ENCODE data around the gene AAGAB.

AAGAB gene

GRCh38 chr15:67210555-67211168 lies 43.8 kb downstream of the AAGAB start:
- TF ChIP-seq MAX (IDR thresholded peaks at IDR 0.05; ENCODE audit: low read depth, low read length): no peak
- TF ChIP-seq, protein P1, sequence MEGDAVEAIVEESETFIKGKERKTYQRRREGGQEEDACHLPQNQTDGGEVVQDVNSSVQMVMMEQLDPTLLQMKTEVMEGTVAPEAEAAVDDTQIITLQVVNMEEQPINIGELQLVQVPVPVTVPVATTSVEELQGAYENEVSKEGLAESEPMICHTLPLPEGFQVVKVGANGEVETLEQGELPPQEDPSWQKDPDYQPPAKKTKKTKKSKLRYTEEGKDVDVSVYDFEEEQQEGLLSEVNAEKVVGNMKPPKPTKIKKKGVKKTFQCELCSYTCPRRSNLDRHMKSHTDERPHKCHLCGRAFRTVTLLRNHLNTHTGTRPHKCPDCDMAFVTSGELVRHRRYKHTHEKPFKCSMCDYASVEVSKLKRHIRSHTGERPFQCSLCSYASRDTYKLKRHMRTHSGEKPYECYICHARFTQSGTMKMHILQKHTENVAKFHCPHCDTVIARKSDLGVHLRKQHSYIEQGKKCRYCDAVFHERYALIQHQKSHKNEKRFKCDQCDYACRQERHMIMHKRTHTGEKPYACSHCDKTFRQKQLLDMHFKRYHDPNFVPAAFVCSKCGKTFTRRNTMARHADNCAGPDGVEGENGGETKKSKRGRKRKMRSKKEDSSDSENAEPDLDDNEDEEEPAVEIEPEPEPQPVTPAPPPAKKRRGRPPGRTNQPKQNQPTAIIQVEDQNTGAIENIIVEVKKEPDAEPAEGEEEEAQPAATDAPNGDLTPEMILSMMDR (IDR thresholded peaks at IDR 0.05; ENCODE audit: low read depth, low read length): no peak
- no peak for TF ChIP-seq MYC (IDR thresholded peaks at IDR 0.05; ENCODE audit: low read depth, low read length)
- no peak for DNase-seq (ENCODE audit: low read depth)
- H3K4me3 ChIP-seq (ENCODE audit: low read depth, low read length): no peak overlapping the region

GRCh38 chr15:67208396-67208795 lies 46.1 kb downstream of the AAGAB start:
- DNase-seq (ENCODE audit: low read depth): no peak
- H3K4me3 ChIP-seq (ENCODE audit: low read depth, low read length): no peak overlapping the region
- TF ChIP-seq MAX (IDR thresholded peaks at IDR 0.05; ENCODE audit: low read depth, low read length): no peak
- no peak for TF ChIP-seq POLR2A (IDR thresholded peaks at IDR 0.05; ENCODE audit: extremely low read depth, insufficient read length)
- no peak for TF ChIP-seq MYC (IDR thresholded peaks at IDR 0.05; ENCODE audit: low read depth, low read length)
- TF ChIP-seq, protein P1 (IDR thresholded peaks at IDR 0.05; ENCODE audit: low read depth, low read length): no peak

DNA sequence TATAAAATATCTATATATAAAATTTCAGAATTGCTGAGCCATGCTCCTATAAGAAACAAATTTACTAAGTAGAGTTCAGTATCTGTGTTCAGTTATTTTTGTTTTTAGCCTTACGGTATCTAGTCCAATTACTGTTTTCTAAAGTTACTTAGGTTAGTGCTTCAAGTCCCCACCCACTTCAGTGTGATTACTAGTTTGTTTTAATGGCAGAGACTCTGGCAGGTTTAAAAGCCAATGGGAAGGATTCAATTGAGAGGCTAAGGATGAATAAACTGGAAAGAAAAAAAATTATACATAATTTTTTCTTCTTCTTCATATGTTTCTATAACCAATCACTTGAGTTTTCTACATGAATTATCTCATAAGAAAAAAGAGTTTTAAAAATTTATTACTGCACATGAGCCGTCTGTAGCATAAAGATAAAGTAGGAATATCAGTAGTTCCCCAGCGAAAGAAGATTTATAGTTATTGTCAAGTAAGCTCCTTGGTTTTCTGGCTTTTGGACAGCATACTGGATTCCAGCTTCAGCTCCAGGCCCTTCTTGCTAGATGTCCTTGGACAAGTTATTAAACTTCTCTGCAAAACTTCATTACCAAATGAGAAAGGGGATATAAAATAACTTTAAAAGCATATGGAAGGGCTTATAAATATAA lies 46.8 kb downstream of the AAGAB start:
- TF ChIP-seq POLR2A (IDR thresholded peaks at IDR 0.05; ENCODE audit: extremely low read depth, insufficient read length) (no peak), MYC (IDR thresholded peaks at IDR 0.05; ENCODE audit: low read depth, low read length) (no peak), MAX (IDR thresholded peaks at IDR 0.05; ENCODE audit: low read depth, low read length) (no peak)
- TF ChIP-seq, protein P1 (IDR thresholded peaks at IDR 0.05; ENCODE audit: low read depth, low read length): no peak
- H3K4me3 ChIP-seq (ENCODE audit: low read depth, low read length): no peak overlapping the region
- DNase-seq (ENCODE audit: low read depth): no peak

DNA sequence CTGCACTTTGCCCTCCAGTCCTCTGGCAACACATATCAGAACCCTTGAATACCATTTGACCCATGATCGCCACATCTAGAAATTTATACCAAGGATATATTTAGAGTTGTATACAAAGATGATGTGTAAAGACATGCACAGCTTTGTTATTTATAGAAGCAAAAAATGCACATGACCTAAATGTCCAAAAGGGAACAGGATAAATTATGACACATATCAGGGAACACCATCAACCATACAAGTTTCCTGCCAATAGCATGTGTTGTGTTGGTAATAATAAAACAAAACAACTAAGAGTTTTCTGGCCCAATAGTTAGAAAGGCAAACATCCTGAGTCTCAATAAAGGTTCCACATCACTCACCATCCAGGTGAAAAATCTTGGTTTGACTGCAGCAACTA lies 51.5 kb downstream of the AAGAB start:
- DNase-seq (ENCODE audit: low read depth): no peak
- TF ChIP-seq, protein P1 (IDR thresholded peaks at IDR 0.05; ENCODE audit: low read depth, low read length): no peak
- no peak overlapping the region for H3K4me3 ChIP-seq (ENCODE audit: low read depth, low read length)

DNA sequence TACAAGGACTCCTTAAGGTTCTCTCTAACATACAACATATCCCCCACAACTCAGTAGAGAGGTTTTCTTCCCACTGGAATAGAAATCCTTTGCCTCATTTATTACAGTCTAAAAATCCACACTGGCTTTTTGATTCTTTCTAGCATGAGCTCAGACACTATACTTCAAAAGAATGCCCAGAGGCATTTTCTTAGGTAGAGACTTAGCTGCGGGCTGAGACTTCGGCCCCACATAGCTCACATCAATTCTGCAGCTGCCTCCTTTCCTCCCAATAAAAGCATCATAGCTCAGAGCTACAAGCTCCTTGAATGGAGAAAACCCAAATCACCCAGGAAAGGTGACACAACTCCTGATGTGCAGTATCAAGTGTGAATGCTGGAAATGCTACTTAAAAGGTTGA lies 52.4 kb downstream of the AAGAB start:
- H3K4me3 ChIP-seq (ENCODE audit: low read depth, low read length): no peak overlapping the region
- no peak for DNase-seq (ENCODE audit: low read depth)
- TF ChIP-seq MYC (IDR thresholded peaks at IDR 0.05; ENCODE audit: low read depth, low read length) (no peak), MAX (IDR thresholded peaks at IDR 0.05; ENCODE audit: low read depth, low read length) (no peak), POLR2A (IDR thresholded peaks at IDR 0.05; ENCODE audit: extremely low read depth, insufficient read length) (no peak)
- TF ChIP-seq, protein P1 (IDR thresholded peaks at IDR 0.05; ENCODE audit: low read depth, low read length): no peak

DNA sequence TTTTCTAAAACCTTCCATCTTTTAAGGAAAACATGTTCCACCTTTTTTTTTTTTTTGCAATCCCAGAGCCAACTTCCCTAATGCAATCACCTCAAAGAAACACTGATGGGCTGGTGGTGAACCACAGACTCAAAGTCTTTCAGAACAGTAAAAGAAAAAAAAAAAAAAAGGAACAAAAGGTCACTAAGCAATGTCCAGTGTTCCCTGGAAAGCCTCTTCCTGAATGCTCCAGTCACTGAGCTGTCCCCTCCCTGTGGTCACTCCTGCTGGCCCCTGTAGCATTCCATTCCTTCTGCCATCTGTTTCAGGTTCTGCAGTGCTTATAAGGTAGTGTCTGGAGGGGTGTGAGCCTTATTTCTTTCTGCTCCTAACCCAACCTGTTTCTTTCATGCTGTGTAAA lies 53.3 kb downstream of the AAGAB start:
- no peak for TF ChIP-seq POLR2A (IDR thresholded peaks at IDR 0.05; ENCODE audit: extremely low read depth, insufficient read length)
- TF ChIP-seq MAX (IDR thresholded peaks at IDR 0.05; ENCODE audit: low read depth, low read length): no peak
- TF ChIP-seq, protein P1 (IDR thresholded peaks at IDR 0.05; ENCODE audit: low read depth, low read length): no peak
- TF ChIP-seq MYC (IDR thresholded peaks at IDR 0.05; ENCODE audit: low read depth, low read length): no peak
- DNase-seq (ENCODE audit: low read depth): no peak
- H3K4me3 ChIP-seq (ENCODE audit: low read depth, low read length): no peak overlapping the region
